Amniotic epithelial cell (primary cell): Measurements from ENCODE around the gene OR14I1.

Experiments used
- DNase-seq: peaks from one replicate; pipeline ENCODE4 v3.0.0-alpha.2; 2010; ENCODE audit warnings: low read depth

The OR14I1 gene

DNA sequence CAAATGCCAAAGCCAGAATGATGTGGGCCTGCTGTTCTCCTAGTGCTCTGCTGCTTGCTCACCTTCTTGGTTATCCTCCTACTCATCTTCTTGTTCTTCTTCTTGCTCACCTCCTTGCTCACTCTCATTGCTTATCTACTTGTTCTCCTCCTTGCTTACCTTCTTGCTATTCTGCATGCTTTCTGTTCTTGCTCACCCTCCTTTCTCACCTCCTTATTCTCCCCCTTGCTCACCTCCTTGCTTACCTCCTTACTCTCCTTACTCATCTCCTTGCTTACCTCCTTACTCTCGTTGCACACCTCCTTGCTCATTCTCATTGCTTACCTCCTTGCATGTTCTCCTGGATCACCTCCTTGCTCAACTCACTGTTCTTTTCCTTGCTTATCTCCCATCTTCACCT lies at the start of gene OR14I1:
Gene OR14I1 (minus strand): TSS at position 53 of the 400 bp plus-strand sequence.
- DNase-seq = no peak

DNA sequence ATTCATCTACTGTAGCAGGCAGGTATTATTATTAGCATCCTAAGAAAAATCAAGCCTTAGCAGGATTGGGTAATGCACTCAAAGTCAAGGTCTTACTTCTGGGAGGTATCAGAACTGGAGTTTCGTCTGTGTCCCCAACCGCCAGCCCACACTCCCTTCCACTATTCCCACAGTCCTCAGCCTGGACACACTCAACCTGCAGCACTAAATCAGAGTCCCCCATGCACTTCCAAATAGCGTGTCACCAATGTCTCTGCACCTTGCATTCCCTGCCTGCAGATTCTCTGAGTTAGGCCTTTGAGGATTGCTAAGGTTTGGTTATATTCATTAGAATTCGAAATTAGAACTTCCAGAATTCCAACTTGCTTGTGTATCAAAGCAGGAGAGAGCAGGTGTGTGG lies 49.1 kb upstream of the OR14I1 start:
- no peak for DNase-seq

DNA sequence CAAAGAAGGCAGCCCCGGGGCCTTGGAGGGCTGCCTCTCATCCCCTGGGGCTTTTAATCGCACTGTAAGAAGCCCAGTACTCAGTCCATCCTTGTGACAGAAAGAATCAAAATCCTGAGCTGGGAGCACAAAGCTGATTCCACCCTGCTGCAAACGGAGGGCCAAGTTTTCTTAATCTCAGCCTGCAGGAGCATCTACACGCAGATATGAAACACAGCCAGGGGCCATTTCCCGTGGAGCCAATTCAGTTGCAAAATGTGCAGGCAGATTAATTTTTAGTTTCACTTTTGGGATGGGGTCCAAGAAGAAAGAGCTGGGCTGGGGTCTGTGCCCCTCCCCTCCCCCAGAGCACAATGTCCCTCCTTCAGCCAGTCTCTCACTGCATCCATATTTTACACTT lies 48.6 kb upstream of the OR14I1 start:
- DNase-seq = no peak

DNA sequence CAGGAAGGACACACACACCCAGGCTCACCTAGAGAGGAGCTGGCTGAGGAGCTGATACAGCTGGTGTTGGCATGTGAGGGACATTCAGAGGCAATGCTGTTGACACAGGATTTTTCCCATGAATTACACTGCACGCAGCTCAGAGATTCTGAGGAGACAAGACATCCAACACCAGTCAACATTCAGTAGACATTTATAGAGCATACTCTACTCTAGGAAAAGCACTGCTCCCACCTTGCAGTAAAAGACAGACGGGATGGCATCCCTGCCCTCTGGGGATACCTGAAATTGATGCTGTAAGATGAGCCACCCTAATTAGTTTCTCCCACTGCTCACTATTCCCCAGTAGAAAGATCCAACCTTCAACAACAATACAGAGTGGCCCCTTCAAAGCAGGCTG lies 47.9 kb upstream of the OR14I1 start:
- DNase-seq = no peak

DNA sequence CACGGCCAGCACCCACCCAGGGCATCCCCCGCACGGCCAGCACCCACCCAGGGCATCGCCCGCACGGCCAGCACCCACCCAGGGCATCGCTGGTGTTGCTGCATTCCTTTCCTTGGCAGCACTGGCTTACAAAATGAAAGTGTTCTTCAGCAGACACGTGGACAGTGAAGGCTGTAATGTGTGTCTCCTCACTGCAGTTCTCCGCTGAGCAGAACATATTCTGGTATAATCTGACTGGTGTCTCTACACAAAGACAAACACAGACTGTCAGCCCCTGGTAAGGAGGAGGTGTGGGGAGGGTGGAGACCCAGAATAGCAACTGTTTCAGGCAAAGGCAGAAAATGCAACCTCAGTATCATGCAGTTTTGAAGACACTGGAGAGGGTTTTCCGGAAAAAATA lies 45.6 kb upstream of the OR14I1 start:
- no peak for DNase-seq

DNA sequence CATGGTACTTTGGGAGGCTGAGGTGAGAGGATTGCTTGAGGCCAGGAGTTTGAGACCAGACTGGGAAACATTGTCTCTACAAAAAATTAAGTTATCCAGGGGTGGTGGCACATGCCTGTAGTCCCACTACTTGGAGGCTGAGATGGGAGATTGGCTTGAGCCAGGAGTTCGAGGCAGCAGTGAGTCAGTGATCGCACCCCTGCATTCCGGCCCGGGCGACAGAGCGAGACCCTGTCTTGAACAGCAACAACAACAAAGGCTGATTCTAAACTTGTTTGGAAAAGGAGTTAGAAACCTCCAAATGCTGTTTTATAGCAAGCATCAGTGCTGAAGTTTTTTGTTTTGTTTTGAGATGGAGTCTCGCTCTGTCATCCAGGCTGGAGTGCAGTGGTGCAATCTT lies 38.3 kb upstream of the OR14I1 start:
- no peak for DNase-seq

DNA sequence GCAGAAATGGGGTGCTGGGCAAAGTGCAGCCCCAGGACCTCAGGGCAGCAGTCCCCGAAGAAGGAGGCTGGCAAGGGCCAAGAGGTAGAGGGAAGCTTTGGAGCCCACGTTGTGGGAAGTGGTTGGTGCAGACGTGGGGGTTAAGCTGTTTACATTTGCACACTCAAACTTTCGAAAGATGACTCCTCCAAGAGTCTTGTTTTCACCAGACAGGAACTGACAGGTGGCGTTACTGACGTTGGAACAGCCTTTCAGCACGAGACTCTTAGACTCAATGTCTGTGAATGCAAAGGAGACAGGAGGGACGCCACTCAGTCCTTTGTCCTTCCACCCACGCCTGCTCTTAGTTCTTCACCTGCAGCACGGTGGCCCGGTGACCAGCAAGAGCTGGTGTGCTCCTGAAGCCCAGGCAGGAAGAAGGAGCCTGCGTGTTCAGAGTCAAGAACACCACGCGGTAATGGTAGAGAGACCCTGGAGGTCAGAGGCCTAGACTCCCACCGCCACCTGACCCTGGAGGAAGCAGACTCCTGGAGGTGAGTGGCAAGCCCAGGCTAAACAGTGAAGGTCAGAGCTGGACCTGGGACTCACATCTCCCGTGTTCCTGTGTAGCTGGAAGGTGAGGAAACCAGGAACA lies 37.1 kb upstream of the OR14I1 start:
- no peak for DNase-seq

DNA sequence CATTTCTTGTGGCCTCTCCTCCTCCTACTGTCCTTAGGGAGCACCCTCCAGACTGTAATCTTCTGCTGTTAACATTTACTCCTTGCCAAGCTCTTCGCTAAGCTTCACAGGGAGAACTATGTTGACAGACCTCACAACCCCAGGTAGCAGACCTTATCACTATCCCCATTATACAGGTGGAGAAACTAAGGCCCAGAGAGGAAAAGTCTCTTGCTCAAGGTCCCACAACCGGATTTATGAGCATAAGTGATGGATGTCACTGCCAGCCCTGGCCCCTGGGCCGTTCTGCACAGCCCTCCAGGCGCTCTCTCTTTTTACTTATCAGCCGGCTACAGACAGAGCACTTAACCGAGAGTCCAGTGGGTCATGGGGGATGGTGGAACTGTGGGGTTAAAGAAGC lies 34.9 kb upstream of the OR14I1 start:
- DNase-seq = no peak

DNA sequence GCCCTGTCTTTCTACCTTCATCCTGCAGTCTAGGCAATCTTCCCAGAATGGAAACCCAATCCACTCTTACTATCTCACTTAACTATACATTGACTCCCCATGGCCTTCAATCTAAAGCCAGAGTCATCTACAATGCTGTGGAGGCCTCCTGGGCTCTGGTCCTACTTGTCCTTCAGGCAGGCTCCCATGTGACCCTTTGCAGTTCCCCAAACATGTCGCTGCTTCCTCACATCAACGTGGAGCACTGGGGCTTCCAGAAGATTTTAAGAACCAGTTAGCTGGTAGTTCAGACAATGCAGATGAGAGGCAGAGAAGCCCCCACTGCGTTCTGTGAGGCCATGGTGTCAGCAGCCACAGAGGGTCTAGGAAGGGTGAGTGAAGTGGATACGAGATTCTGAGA lies 34.4 kb upstream of the OR14I1 start:
- DNase-seq = no peak

DNA sequence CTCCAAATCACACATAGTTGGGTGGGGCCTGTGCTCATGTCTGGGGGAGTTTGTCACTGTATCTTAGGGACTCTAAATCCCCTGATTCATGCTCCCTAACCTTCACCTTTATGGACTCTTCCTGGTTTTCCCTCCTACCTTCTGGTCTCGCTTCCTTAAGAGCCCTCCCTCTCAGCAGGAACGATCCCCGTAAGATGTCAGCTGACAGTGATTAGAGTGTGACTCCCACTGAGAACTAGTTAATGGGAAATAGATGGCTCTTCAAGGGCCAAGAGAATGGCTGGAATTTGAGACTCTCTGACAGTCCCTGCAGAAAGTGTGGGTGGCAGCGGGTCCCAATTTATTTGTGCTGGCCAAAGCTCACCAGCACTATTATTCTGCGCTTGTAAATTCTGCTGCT lies 31.0 kb upstream of the OR14I1 start:
- no peak for DNase-seq

DNA sequence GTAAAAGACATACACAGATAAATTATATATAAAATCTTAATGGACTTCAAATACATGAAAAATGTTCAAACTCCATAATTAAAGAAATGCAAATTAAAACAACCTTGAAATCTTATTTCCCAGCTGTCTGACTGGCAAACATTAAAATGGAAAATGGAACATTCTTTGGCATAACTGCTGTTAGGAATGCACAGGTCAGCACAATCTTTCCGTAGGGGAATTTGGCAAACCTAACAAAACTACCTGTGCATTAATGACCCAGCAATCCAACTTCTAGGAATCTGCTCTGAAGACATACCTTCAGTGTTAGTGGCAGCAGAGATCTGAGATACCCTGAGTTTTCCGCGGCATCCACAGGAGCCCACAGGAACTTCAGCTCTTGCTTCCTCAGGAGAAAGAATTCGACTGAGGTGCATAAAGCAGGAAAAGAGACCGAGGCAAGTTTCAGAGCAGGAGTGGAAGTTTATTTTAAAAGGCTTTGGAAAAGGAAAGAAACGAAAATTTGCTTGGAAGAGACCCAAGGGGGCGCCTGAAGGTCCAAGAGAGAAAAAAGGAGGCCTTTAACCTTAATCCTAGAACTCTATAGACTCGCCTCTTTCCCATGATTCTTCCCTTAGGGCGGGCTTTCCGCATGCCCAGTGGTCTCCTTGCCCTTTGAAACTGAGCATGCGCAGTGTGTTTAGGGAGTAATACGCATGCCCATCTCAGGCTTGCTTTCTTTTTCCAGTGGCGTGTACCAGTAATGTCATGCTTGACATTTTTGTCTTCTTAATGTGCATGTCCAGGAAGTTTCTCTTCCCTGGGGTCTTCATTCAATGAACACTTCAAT lies 28.2 kb upstream of the OR14I1 start:
- no peak for DNase-seq

DNA sequence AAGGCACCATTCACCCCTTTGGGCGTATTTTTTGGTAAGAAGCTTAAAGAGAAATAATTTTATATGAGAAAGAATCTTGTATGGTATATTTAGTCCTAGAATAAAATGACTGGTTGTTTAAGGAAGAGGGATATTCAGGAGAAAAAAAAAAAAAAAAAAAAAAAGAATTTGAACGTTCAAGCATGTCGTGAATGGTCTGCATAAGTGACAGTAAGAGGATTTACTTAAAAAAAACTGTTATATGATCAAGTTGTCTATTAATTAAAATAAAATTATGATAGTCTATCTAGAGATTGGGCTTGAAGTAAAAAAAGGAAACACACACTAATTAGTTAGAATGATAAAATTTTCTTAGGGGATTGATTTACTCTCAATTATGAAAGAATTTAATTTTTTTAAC lies 11.7 kb upstream of the OR14I1 start:
- DNase-seq = peak; percentile 6

DNA sequence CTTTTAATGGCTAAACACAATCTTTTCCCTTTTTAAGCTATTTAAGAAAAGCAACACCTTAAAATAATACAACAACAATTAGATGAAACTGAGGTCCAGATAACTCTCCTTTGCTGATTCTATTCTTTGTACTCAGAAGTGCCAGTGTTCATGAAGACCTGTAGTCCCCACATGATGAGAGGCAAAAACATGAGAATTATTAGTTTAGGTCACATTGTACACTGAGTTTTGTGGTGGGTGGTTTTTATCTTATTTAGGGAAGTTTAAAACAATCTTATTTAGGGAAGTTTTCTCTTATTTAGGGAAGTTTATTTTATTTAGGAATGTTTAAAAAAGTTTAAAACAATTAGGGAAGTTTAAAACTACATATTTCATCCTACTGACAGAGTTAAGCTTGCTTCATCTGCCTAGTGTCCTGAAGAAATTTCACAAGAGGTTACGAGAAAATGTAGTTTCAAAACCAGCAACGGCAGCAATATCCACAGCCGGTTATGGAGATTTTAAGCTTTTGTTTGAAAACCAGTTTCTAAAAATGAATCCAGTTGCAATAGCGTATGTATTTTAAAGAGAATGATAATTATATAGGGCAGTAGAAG lies 7.8 kb upstream of the OR14I1 start:
- no peak for DNase-seq

DNA sequence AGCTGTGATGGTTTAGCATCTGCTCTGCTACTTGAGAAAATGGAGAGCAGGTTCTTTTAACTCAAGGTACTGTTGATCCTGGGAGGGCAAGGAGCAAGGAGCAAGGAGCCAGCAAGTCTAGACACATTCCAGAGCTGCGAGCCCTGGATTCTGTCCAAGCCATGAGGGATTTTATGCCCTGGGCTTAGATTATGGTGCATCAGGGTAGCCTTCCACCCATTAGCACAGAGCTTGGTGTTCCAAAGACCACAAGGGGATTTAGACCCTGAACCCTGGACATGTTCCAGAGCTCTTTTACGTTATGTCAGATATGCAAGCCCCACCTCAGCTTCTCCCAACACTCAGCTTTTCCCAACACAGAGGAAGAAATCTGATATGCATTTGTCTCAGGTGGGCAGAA lies 2.0 kb upstream of the OR14I1 start:
- no peak for DNase-seq

DNA sequence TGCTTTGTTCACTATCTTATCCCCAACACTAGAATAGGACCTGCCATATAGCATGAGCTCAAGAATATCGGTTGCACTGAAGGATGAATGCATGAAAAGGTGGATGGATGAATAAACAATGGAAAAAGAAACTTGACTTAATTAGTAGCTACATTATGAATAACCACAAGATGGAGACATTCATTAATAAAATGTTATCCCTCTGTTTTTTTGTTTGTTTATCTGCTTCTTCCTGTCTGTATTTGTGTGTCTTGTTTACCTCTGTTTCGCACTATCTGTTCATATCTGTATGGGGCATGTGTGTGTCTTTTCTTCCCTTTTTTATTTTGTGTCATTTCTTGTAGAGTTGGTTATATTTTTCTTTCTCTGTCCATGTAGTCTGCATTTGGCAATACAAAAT lies 1.1 kb upstream of the OR14I1 start:
- no peak for DNase-seq

DNA sequence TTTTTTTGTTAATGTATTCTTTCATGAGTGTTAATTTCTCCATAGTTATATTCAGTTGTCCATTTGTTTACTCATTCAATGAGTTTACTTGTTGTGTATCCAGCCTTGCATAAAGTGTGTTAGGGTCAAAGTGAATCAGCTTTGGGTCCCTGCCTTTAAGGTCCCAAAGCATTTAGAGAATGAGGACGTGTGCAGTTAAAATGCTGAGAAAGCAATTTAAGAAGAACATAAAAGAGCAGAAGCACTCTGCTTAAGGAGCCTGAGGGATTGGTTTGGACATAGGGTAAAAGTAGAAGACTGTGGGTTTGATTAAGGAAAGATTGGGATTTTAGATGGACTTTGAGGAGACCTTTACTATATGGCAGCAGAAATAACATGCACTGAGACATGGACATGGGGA lies 3.5 kb downstream of the OR14I1 start:
- DNase-seq = no peak

DNA sequence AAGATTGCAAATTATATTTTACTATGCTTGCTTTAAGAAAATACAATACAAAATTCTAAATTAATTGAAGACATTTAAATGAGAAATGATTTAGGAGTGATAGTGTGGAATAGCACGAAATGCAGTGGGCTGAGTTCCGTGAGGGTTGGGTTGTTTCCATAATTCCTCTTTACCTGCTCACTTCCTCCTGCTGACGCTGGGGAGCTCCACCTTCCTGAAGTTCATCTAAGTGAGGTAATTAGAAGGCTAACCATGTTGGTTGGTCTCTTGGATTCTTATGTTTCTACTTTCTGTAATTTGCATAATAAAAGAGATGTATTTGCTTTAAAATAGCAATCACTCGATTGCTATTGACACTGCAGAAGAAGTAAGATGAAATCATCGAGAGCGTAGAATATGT lies 4.7 kb downstream of the OR14I1 start:
- DNase-seq = no peak

DNA sequence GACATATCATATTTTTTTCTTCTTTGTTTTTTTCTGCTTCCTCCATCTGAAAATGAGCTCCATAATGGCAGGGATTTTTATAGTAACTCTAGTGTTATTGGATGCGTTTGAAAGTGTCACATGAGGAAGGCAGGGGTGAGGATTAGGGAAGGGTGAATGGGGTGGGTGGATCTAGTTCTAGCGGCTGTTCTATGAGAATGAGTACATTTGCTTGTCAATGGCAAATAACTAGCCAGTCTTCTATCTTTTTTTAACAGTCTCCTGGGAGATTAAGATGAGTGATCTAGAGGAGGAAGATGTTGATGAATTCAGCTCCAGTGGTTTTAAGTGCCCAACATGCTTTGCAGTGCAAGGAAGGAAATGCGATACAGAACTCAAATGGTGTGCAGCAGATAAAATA lies 5.8 kb downstream of the OR14I1 start:
- DNase-seq = no peak

DNA sequence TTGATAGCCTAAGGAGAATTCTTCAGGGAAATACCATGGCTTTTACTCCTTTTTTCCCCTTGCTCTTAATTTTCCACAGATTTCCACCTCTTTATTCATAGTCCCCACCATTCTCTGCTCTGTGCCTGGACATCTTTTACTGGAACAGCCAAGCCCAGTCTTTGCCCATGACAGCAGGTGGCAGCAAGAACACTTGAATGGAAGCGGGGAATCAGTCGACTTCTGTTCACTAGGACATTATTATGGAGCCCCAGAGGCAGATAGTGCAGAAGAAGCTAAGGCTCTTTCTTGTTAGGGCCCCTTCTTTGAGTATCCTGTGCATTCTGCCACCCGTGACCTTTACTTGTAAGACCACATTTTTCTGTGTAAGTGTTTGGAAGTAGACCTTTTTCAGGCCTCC lies 6.3 kb downstream of the OR14I1 start:
- DNase-seq = no peak

DNA sequence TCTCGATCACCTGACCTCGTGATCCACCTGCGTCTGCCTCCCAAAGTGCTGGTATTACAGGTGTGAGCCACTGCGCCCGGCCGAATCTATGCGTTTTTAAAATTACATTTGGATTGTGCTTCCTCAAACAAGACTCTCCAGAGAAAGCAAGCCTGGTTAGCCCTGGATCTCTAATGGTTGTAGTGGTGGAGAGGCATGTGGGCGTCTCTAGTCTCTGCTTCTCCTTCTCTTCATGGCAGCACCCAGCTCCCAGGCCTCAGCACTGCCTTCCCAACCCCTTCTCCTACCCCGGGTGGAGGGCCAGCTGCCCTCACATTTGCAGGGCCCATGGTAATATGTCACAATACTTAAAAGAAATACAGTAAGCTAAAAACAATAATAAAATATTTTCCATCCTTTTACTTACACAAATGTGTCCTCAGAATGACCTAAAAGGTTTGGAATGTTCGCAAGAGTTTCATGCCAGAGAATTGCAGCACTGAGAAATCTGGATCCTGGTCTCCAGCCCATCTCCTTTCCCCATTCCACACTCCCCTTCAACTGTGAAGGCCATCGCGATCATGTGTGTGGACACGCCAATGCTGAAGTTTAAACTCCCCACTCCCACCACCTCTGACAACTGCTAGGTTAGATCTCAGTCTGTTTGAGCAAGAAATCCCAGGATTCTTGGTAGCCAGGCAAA lies 7.0 kb downstream of the OR14I1 start:
- DNase-seq = no peak

DNA sequence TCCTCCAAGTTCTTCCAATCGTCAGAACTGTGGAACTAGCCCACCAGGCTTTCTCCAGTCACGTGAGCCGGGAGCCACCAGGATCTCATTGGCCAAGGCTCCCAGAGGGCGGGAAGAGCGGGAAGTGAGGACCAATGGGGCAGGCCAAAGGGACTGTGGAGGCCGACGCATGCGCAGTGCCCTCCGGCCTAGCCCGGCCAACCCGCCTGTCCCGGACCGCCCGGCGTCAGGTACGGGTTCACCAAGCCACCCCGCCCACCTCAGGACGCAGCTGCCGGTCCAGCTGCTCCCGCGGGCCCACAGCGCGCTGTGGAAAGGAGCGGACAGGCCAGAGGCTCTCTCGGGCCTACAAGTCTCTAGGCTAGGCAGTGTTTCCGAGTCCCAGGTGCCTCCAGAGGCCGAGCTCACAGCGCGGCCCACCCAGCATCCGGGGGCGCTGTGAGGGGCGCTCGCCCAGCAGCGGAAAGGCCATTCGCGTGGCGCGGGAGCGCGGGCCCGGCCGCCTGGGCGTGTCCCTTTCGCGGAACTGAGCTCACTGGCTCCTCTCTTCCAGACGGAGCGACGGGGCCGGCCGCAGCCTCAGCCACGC lies 10.9 kb downstream of the OR14I1 start:
- DNase-seq = no peak

DNA sequence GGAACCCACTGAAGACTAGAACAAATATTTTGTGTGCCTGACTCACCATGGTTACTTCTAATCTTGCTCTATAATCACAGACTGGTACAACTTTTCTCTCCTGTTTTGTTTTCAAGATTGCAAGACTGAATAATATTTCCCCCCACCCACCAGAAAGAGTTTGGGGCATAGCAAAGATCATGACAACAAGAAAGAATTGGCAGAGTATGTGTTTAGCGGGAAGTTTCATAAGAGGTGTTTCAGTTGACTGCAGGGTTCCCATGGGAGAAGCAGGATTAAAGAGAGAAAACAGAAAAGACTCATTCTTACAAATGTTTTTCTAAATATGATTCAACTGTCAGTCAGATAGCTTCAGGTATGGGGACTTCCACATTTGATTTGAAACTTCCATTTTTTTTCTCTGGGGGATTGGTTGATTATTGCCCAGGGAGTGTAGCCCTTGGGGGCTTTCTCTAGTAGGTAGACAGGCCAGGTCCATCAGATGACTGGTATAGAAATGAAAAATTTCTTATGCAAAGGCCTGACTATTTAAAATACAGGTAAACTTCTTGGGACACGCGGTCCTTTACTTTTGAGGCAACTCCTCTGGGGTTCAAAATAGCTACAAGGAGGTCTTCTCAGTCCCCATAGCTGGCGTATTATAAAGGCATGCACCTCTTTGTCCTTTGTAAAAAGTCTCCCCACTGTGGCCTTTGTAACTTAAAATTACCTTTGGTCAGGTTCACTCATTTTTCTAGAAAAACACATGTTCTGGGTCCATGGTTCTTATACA lies 13.9 kb downstream of the OR14I1 start:
- no peak for DNase-seq
